ENCODE results near the gene VSTM1.

- no peak for TF ChIP-seq FOSL1 (IDR thresholded peaks at IDR 0.05; ENCODE audit: insufficient read depth, low read depth, low read length)
- TF ChIP-seq CTCF (IDR thresholded peaks at IDR 0.05; ENCODE audit: control extremely low read depth in 1 of 3, insufficient read depth in 1 of 3, low read depth in 1 of 3, low read length in 3 of 3), result no peak
- TF ChIP-seq CEBPB (IDR thresholded peaks at IDR 0.05; ENCODE audit: low read depth, low read length), result no peak
- no peak for TF ChIP-seq JUN (IDR thresholded peaks at IDR 0.05; ENCODE audit: low read depth, low read length)
- TF ChIP-seq NRF1 (IDR thresholded peaks at IDR 0.05; ENCODE audit: low read depth, low read length), result no peak
- TF ChIP-seq POLR2A (IDR thresholded peaks at IDR 0.05; ENCODE audit: control extremely low read depth in 1 of 2, low read depth in 2 of 2, low read length in 2 of 2), result no peak
- TF ChIP-seq USF2 (IDR thresholded peaks at IDR 0.05; ENCODE audit: low read length), result no peak
- no peak for TF ChIP-seq GABPA (IDR thresholded peaks at IDR 0.05; ENCODE audit: borderline replicate concordance, insufficient read depth, low read length)
- no peak for TF ChIP-seq POLR2AphosphoS5 (IDR thresholded peaks at IDR 0.05; ENCODE audit: low read depth, low read length)
Observed at GRCh38 chr19:53998223-53998622, 65.5 kb downstream of the VSTM1 start.
